Stimulated activated CD4-positive, alpha-beta T cell treated with anti-CD3 and anti-CD28 coated beads, Interleukin-2, amount 100 ng/mL, for 24 hours (primary cell): ENCODE results near the gene MAST4.

Source experiments
- DNase-seq, 2 donors: peaks; one replicate each; pipeline ENCODE4 v3.0.0-alpha.2; 2020

MAST4 gene

DNA sequence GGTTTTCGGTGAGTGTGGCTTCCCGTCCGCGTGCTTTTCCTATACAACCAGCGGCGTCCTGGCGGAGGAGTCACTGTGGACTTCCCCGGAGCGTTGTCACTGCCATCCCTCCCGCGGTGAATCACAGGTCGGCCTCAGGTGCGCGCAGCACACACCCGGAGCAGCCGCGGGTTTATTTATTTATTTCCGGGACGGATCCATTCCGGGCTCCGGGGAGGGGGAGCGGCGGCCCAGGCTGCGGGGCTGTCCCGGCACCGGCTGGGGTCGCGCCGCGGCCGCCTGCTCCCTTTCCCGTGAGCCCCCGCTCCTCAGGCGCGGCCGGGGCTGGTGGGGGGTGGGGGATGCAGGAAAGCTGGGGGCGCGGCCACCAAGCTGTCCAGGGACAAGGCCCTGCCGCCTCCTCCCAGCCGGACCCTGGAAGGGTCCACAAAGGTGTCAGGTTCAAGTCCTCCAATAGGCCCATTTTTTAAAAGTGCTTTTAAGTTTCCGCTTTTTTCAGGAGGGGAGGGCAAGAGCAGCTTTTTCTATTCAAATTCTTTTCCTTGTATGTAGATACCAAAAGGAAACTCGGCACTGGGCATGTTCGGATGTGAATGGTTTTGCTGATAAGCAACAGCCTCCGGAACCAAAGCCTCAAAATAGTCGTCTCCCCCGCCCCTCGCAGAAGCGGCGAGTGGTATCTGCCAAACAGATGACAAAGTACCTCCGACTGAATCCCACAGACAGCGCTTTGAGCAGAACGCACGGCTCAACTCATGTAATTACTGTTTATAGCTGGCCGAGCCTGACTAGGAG, 407.9 kb downstream of the MAST4 start:
- DNase-seq = peak; percentile 86 to 87

DNA sequence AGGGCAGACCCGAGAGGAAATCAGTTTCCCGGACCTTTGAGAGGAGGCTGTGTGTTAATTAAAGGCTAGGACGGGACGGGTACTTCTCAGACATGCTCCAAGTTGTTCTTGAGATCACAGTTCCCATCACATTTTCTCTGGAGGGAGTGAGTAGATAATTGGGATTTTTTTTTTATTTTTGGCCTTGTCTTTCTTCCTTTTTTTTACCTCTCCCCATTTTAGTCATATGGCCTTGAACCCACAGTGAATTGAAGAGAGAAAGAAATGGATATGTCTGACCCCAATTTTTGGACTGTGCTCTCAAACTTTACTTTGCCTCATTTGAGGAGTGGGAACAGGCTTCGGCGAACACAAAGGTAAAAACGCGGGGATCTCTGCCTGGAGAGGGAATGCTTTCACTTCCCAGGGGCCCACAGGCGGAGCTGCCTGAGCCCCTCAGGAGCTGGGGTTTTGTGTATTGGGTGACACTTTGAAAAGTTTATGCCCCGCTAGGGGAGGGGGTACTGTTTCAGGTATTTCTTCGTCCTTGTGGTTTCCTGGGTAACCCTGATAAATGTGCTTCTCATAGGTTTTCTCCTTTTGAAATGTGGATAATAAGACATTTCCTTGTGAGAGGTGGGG, 408.6 kb downstream of the MAST4 start:
- DNase-seq = no peak

GRCh38 chr5:67005737-67006499, 409.7 kb downstream of the MAST4 start:
- DNase-seq = no peak

DNA sequence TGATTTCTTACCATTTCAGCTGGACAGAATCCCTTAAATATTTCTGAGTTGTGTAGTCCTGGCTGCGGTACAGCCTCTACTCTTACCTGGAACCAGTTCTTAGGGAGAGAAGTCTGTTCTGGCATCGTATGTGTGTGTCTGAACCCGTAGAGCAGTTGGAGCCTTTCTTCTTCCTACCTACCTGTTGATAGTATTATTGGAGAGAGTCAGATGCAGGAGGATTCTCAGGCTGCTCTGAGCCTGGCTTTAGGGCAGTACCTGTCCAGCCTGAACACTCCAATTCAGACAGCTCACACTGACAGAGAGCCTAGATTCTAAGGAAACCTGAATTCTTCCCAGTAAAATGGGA, 410.3 kb downstream of the MAST4 start:
- no peak for DNase-seq

DNA sequence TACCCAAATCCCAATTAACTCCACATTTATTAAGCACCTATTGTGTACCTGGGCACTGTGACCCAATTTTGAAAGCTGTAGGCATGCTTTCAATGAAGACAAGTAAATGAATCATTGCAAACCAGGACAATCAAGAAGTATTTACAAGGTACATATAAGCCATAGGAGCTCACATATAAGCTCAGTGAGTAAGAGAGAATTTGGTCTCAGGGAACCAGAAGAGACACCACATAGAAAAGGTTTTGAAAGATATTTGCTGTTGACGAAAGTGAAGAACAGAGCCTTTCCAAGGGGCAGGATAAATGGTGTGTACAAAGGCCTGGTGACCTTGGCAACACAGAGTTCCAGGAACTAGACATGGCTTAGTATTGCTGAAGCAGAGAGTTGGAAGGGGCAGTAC, 412.8 kb downstream of the MAST4 start:
- DNase-seq = no peak

GRCh38 chr5:67010684-67011409, 414.7 kb downstream of the MAST4 start:
- DNase-seq = peak; percentile 23 to 40

- no peak for DNase-seq
These were observed 415.2 kb downstream of the MAST4 start for GRCh38 chr5:67011422-67011821.

DNA sequence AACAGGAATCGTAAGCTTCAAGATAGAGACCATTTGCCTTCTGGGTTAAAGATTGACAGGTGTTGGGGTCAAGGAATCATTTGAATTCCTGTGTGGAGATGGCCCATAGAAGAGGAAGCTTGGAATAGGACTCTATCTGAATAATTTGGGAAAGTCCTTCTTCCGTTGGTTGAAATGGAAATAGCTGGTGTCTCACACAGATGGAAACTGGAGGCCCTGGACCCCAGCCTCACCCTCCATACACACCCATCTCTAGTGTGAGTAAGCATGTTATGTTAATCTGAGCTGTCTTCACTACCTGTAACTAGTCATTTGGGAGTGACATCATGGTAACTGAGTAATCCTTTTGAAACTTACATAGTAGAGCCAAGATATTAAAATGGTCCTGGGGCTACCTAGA, 416.0 kb downstream of the MAST4 start:
- peak in 1 of 2 donors; percentile 22 for DNase-seq

DNA sequence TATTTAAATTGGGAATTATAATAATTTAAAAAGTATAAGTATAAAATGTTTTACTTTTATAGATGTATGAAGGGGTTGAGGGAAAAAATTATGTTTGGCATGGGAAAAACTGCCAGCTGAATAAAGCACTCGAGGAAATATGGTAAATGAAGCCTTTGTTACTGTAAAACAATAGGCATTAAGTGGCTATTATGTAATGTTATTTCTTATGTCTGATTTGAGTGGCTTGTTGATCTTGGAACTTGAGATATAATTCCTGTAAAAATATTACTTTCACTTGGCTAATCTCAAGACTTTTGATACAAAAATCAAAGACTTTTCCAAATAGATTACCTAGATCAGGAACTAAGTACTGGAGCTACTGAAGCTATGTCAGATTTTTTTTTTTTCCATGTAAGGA, 417.5 kb downstream of the MAST4 start:
- DNase-seq = no peak

DNA sequence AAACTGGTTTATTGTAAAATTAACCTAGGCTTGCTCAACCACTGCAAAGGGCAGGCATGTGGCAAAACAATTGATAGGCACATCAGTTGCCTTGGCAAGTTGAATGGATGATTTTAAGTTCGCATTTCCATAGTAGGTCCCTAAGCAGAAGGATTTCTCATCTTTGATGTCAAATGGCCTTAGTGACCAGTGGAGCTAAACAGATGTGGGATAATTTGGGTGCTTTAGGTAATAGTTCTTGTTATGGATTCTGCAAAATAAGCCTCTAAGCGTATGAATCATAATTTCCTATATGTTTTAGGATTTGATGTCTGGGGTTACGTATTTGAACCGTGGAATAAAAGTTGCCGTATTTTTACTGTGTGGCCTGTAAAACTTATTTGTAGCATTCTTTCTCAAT, 418.0 kb downstream of the MAST4 start:
- no peak for DNase-seq

- no peak for DNase-seq
These were observed 418.8 kb downstream of the MAST4 start for GRCh38 chr5:67014957-67015400.

DNA sequence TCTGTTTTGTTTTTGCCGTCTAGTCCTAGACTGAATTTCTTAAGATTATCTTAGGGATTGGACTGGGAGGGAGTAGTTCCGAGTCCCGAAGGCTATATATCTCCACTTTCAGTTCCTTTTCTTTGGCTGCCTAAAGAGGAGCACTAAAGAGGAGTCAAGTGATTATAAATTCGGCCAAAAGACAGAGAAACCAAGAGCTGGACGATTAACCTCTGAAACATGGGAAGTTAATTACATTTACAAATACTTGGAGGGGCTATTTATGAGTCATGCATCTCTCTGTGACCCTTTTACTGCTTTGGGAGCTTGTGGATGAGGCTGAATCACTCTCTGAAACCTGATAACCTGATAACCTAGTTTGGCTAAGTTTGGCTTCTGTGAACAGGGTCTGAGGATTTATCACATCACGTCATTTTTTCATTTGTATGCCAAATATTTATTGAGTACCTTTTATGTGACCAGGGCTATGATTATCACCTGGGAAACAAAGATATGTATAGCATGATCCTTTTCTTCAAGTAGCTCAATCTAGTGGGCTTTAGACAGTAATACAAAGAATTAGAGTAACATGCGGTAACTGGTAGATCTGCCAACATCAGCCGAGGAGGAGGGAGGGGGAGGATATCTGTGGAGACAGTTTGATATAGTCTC, 419.5 kb downstream of the MAST4 start:
- no peak for DNase-seq

- no peak for DNase-seq
These were observed 423.1 kb downstream of the MAST4 start for GRCh38 chr5:67019065-67019845.

DNA sequence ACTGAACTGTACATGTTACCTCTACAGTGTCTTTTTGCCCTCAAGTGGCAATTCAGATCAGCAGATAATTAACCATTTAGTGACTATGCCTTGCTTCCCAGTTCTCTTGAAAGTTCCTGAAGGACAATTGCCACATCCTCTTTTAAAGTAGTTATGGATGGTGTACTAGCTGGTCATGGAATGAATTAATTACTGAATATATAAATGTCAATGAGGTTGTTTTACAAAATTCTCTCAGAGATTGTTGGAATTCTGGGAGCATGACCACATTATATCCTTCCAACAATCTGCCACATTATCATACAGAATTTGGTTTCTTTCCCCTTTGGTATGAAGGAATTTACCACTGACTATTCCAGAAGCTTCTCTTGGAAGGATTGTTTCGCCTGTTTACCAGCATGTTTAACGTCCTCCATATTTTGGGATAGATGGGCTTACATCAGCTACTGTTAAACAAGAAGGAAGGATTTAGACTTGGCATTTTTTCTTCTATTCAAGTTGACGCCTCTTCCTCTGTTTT, 424.0 kb downstream of the MAST4 start:
- no peak for DNase-seq

GRCh38 chr5:67021031-67021430, 424.8 kb downstream of the MAST4 start:
- DNase-seq = no peak

GRCh38 chr5:67021521-67021920, 425.3 kb downstream of the MAST4 start:
- no peak for DNase-seq

- DNase-seq = no peak
These were observed 425.8 kb downstream of the MAST4 start for GRCh38 chr5:67021962-67022361.

- no peak for DNase-seq
These were observed 429.3 kb downstream of the MAST4 start for GRCh38 chr5:67025457-67025856.

DNA sequence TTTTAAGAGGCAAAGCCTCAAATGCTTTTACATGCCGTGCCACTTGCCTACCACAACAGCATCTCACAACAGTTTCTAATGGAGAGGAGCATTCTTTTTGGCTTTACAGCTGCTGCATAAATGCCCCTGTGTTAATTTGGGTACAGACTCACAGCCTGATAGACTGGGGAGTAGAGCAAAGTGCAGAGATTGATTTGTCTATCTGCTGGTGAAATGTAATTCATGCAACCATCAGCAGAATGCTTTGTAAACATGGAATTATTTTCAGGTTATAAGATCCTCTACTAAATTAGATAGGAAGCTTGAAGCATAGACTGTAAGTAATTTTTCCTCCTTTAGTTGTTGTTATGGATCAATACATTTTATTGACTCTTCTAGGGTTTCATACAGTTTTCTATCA, 430.1 kb downstream of the MAST4 start:
- no peak for DNase-seq

DNA sequence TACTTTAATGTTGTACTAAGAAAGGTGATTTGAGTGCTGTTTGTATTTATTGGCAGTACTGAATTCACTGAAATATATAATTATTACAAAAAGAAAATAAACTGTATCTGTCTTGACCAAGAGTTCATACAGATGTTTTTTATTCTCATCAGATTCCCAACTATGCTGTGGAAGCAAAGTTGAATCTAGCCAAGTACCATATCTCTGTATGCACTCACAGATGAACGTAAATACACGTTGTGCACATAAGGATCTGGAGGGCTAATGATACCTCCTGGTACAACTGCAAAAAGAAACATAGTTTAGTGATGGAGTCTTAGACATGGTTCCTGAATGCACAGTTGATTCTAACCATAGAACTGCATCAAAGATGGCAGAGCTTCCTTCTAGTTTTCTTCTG, 431.0 kb downstream of the MAST4 start:
- no peak for DNase-seq

- peak in 1 of 2 donors; percentile 21 for DNase-seq
These were observed 432.2 kb downstream of the MAST4 start for GRCh38 chr5:67028371-67028770.

DNA sequence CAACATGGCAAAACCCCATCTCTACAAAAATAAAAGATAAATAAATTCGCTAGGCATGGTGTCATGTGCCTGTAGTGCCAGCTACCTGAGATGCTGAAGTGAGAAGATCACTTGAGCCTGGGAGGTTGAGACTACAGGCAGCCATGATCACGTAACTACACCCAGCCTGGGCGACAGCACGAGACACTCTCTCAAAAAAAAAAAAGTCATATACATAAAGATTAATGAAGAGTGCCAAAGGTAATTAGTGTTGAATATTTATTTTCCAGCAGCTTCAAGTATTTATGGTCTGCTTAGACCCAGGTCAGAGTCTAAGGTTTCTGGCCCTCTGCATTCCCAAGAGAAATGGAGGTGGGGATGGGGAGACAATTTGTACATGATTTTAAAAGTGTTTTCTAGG, 432.7 kb downstream of the MAST4 start:
- no peak for DNase-seq
